Activated effector memory CD4-positive, alpha-beta T cell treated with anti-CD3 and anti-CD28 coated beads, Interleukin-2, amount 50 U/mL, for 16 hours (primary cell): Measurements from ENCODE around the gene AEBP1.
A peak's percentile ranks its signal among the peaks of the same experiment; 100 is the strongest.

Experiments
- DNase-seq: peaks from one replicate; pipeline ENCODE4 v3.0.0-alpha.2; 2020

AEBP1 gene

GRCh38 chr7:44103923-44104859 is at the start of gene AEBP1:
TSS of gene AEBP1 (plus strand) at chr7:44104345. CDS start at chr7:44104666, 321 bp downstream.
- no peak for DNase-seq

DNA sequence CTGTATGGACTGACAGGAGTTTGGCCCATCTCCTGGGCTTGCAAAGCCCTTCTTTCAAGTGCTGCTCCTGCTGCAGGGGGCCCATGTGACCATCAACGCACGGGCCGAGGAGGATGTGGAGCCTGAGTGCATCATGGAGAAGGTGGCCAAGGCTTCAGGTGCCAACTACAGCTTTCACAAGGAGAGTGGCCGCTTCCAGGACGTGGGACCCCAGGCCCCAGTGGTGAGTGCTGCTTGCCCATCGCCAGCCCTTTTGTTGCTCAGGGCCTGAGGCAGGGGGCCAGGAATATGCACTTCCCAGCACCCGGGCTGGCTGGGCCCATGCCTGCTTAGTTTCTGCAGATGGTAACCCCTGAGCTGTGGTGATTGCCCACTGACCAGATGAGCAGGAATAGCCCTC is 47.5 kb upstream of the AEBP1 start:
- no peak for DNase-seq

DNA sequence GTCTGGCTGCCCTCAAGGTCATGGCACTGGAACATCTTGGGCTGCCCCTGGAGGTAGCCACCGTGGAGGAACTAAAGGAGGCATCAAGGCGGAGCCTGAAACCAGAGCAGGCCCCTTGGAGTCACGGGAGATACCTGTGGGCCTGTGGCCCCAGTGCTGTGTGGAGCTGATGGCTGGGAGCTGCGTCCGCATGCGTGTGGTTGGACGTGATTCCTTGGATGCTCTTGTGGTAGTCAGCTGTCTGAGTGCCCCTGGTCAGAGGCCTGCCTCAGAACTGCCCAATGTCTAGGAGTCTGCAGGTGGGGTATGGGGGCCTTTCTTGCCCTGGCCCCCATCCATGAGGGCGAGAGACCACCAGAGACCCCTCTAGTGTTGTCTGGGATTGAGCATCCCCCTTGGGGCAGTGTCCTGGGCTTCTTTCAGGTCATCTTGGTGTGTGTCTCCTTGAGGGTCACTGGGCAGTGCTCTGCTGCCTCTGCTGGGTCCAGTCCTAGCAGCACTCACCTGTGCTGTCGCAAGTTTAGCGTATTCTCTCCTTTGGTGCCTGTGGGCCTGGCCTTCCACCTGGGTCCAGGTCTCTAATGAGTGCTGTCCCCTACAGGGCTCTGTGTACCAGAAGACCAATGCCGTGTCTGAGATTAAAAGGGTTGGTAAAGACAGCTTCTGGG is 46.8 kb upstream of the AEBP1 start:
- peak; percentile 50 for DNase-seq

GRCh38 chr7:44057849-44058758 is 46.0 kb upstream of the AEBP1 start:
- peak; percentile 52 for DNase-seq

DNA sequence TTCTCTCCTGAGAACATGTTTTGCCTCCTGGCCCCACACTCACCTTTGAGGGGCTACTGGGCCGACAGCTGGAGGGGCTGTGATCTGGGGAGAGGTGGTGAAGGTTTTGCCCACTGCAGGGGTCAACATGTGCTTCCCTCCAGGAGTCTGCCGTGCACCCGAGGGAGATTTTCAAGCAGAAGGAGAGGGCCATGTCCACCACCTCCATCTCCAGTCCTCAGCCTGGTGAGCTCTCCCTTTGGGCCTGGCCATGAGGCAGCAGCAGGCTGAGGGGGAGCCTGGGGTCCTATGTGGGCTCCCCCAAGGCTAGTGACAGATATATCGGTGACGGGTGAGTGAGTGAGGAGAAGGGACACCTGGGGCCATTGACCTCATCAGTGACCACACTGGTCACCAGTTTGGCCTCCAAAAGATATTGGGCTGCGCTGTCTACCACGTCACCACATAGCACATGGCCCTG is 45.4 kb upstream of the AEBP1 start:
- DNase-seq: peak; percentile 38

- peak; percentile 60 for DNase-seq
Observed at GRCh38 chr7:44059219-44060090, 44.7 kb upstream of the AEBP1 start.

DNA sequence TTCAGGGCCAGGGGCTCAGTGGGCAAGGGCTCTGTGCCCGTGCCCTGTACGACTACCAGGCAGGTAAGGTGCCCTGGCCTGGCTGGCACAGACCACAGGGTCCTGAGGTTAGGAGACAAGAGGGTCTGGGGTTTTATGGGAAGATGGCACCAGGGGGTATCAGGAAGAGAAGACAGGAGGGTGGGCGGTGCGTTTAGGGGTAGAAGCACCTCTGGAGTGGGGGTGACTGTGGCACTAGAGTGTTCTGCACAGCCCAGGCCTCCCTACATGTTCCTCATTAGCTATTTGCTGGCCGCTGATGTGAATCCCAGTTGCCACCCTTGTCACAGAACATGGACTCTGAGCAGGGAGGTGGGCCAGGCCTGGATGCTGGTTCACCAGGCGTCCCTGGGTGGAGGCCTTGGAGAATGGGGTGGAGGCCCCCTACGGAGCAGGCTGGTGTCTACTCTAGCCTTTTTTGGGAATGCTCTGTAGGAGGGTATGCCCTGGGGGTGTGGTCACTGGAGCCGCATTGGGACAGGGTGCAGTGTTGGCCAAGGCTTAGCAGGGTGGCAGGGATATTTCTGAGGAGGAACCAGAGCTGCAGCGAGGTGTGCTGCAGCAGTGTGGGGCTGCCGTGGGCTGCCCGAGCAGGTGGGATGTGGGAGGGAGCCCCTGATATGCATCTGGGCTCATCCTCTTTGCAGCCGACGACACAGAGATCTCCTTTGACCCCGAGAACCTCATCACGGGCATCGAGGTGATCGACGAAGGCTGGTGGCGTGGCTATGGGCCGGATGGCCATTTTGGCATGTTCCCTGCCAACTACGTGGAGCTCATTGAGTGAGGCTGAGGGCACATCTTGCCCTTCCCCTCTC is 43.8 kb upstream of the AEBP1 start:
- peak; percentile 41 for DNase-seq

GRCh38 chr7:44060948-44061644 is 43.0 kb upstream of the AEBP1 start:
- peak; percentile 53 for DNase-seq

DNA sequence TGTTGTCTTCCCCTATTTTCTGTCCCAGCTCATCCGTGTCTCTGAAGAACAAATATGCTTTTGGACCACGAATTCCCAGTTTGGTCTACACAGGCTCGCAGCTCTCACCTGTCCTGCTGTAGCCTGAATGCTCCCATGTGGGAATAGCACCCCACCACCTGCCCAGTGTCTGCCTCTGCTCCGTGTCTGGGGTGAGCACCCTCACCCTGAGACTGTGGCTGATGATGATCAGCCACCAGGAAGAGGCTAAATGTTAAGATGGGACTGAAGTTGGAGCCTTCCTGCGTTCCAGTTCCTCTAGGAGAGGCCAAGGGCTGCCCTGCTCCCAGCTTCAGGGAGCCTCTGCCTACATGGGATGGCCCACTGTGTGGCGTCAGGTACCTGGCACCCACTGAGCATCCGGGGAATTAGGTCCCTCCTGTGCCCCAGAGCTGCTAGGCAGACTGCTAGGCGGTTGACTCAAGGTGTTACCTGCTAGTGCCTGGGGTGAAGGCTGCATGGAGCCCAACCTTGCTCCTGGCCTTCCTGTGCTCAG is 42.4 kb upstream of the AEBP1 start:
- DNase-seq: peak; percentile 48

GRCh38 chr7:44062180-44062902 is 41.8 kb upstream of the AEBP1 start:
- DNase-seq: peak; percentile 59

- DNase-seq: peak; percentile 28
Observed at GRCh38 chr7:44062903-44063295, 41.2 kb upstream of the AEBP1 start.

DNA sequence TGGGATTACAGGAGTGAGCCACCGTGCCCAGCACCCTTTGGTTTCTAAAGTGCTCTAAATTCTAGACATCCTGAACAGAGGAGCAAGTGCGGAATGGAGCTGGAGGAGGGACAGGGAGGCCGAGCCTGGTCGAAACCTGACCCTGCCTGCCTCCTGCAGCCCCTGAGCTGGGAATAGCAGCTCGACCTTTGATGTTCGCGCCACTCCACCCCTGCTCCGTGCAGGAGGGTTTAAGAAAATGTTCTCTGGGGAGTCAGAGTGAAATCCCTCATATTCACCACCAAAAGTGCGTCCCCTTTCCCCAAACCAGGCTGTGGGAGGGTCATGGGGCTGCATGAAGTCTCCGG is 40.6 kb upstream of the AEBP1 start:
- peak; percentile 56 for DNase-seq

DNA sequence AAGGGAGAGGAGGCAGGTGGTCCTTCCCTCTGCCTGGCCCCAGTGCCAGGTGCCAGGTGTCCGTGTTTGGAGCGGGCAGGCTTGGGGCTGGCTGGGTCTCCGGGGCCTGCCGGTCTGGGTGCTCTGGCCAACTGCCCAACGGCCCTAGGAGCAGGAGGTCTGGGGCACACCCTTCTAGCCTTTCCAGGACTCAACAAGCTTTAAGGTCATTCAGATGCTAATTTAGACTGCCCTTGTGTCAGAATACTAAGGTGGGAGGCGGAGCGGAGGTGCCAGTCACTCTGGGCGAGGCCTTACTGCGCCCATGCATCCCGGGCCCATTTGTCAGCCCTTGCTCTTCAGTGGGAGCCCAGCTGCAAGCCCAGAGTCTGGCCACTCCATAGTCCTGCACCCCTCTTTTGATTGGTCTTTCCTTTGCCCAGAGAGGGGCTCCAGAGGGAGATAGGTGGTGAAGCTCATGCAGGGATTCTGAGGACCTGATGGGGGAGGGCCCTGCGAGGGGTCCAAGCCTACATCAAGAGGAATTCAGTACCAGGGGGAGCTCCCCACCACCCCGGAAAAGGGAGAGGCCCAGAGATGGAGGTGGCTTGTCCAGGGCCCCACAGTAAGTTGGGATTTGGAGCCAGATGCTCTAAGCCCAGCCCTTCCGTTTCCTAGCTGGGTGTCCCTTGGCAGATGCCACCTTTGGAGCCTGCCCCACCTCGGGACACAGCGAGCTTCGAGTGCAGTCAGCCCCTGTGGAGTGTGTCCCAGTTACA is 40.1 kb upstream of the AEBP1 start:
- peak; percentile 57 for DNase-seq

- DNase-seq: peak; percentile 64
Observed at GRCh38 chr7:44064791-44065430, 39.2 kb upstream of the AEBP1 start.

GRCh38 chr7:44065431-44066110 is 38.6 kb upstream of the AEBP1 start, which contains the start of gene PGAM2:
TSS of gene PGAM2 (minus strand) at chr7:44065567. CDS start at chr7:44065529, 38 bp downstream.
- DNase-seq: no peak

GRCh38 chr7:44066111-44066460 is 38.1 kb upstream of the AEBP1 start:
- DNase-seq: peak; percentile 60

GRCh38 chr7:44066494-44067063 is 37.6 kb upstream of the AEBP1 start:
- peak; percentile 62 for DNase-seq
